Naive B cell (primary cell): ENCODE data around the gene DAPK2. TPM values are rescaled to one million over a fixed set of nuclear protein-coding genes. Genes with fewer than 3 reads are reported as not detected.
A peak's percentile ranks its signal among the peaks of the same experiment; 100 is the strongest.

ENCODE experiments used
- ATAC-seq, 2 donors: fragments of 150-1000 bp; cut with Tn5 transposase; 2 replicates each; pipeline ENCODE4 v1.10.0; 2021; ENCODE audit warnings: low read depth in 2 of 2, mild to moderate bottlenecking in 2 of 2, moderate library complexity in 2 of 2
- DNase-seq: peaks from one replicate; pipeline ENCODE4 v3.0.0; 2022
- H3K27ac Mint-ChIP-seq, 6 donors: one replicate each; pipeline ENCODE4 v1.8.0; 2020 to 2022; ENCODE audit warnings: mild to moderate bottlenecking in 6 of 6, mixed read lengths in 6 of 6, moderate library complexity in 5 of 6, inconsistent platforms in 2 of 6
- H3K27me3 Mint-ChIP-seq, 3 donors: one replicate each; pipeline ENCODE4 v1.8.0; 2021 to 2022; ENCODE audit warnings: mixed read lengths in 3 of 3, mild to moderate bottlenecking in 1 of 3
- H3K36me3 Mint-ChIP-seq, 2 donors: one replicate each; pipeline ENCODE4 v1.8.0; 2020 to 2022; ENCODE audit warnings: mixed read lengths in 2 of 2, inconsistent platforms in 1 of 2, mild to moderate bottlenecking in 1 of 2
- H3K4me1 Mint-ChIP-seq, 3 donors: one replicate each; pipeline ENCODE4 v1.8.0; 2020 to 2022; ENCODE audit warnings: mixed read lengths in 3 of 3, inconsistent platforms in 1 of 3, mild to moderate bottlenecking in 1 of 3, moderate library complexity in 1 of 3
- H3K4me3 Mint-ChIP-seq, 8 donors: one replicate each; pipeline ENCODE4 v1.8.0; 2020 to 2022; ENCODE audit warnings: mild to moderate bottlenecking in 8 of 8, mixed read lengths in 8 of 8, moderate library complexity in 8 of 8, inconsistent platforms in 2 of 8
- H3K9me3 Mint-ChIP-seq, 7 donors: one replicate each; pipeline ENCODE4 v1.8.0; 2020 to 2022; ENCODE audit warnings: mixed read lengths in 7 of 7, mild to moderate bottlenecking in 5 of 7, inconsistent platforms in 2 of 7, moderate library complexity in 1 of 7
- polyA plus RNA-seq, 6 donors: library from polyadenylated mRNA; unstranded; fragments of 300-500 nt; fragmentation: Illumina TruSeq; gene quantifications; one replicate each; pipeline ENCODE4 v1.2.3, GENCODE V29; 2021; ENCODE audit warnings: low read depth in 6 of 6

DAPK2 gene
- polyA plus RNA-seq, 6 donors from 2014 or later = 0.69 to 10.3 (median 0.96) TPM

- peaks cover 33 to 42% (median 35%) of the 10 kb centered on the region in 3 donors for H3K4me1 Mint-ChIP-seq
- ATAC-seq (no peak), DNase-seq (no peak)
- no peak overlapping the region for H3K4me3 Mint-ChIP-seq
- no peaks in the 10 kb centered on the region for H3K27me3 Mint-ChIP-seq
- no peaks in the 10 kb centered on the region for H3K9me3 Mint-ChIP-seq
- peak overlapping the region in 1 of 6 donors; percentile 61 for H3K27ac Mint-ChIP-seq
- no peaks in the 10 kb centered on the region for H3K36me3 Mint-ChIP-seq
Measured at GRCh38 chr15:63889831-63890230, 156.5 kb downstream of the DAPK2 start.

- Mint-ChIP-seq H3K27ac (no peak overlapping the region), H3K9me3 (no peaks in the 10 kb centered on the region), H3K36me3 (no peaks in the 10 kb centered on the region), H3K27me3 (no peaks in the 10 kb centered on the region), H3K4me3 (no peak overlapping the region), H3K4me1 (peaks cover 31 to 44% (median 35%) of the 10 kb centered on the region in 3 donors)
- no peak for ATAC-seq
- DNase-seq = no peak
Measured at GRCh38 chr15:63888823-63889222, 157.5 kb downstream of the DAPK2 start.

GRCh38 chr15:63888146-63888545, 158.1 kb downstream of the DAPK2 start:
- Mint-ChIP-seq H3K36me3 (no peaks in the 10 kb centered on the region), H3K4me1 (peaks cover 24 to 44% (median 28%) of the 10 kb centered on the region in 3 donors), H3K27me3 (no peaks in the 10 kb centered on the region), H3K9me3 (no peaks in the 10 kb centered on the region), H3K4me3 (no peak overlapping the region), H3K27ac (no peak overlapping the region)
- DNase-seq (no peak), ATAC-seq (no peak)

- Mint-ChIP-seq H3K36me3 (no peaks in the 10 kb centered on the region), H3K4me1 (peaks cover 21 to 44% (median 24%) of the 10 kb centered on the region in 3 donors), H3K9me3 (no peaks in the 10 kb centered on the region), H3K4me3 (no peak overlapping the region), H3K27ac (peak overlapping the region in 2 of 6 donors; percentile 53 to 62), H3K27me3 (no peaks in the 10 kb centered on the region)
- no peak for ATAC-seq
- DNase-seq = no peak
Measured at GRCh38 chr15:63887630-63888029, 158.7 kb downstream of the DAPK2 start.

GRCh38 chr15:63884953-63885352, 161.3 kb downstream of the DAPK2 start:
- DNase-seq (no peak), ATAC-seq (no peak)
- no peaks in the 10 kb centered on the region for H3K27me3 Mint-ChIP-seq
- no peak overlapping the region for H3K4me3 Mint-ChIP-seq
- H3K27ac Mint-ChIP-seq = no peak overlapping the region
- H3K36me3 Mint-ChIP-seq = no peaks in the 10 kb centered on the region
- H3K4me1 Mint-ChIP-seq = peaks cover 26 to 42% (median 29%) of the 10 kb centered on the region in 3 donors
- H3K9me3 Mint-ChIP-seq = no peaks in the 10 kb centered on the region

- Mint-ChIP-seq H3K9me3 (no peaks in the 10 kb centered on the region), H3K27me3 (no peaks in the 10 kb centered on the region), H3K4me3 (peak overlapping the region in 7 of 8 donors; percentile 1 to 78 (median 56)), H3K4me1 (peaks cover 21 to 39% (median 33%) of the 10 kb centered on the region in 3 donors), H3K36me3 (no peaks in the 10 kb centered on the region), H3K27ac (peak overlapping the region in 4 of 6 donors; percentile 25 to 85 (median 55))
- DNase-seq (peak; percentile 53), ATAC-seq (peak; percentile 94 to 96)
Measured at GRCh38 chr15:63881431-63881830, 164.9 kb downstream of the DAPK2 start.

- ATAC-seq = no peak
- no peak for DNase-seq
- Mint-ChIP-seq H3K27me3 (no peaks in the 10 kb centered on the region), H3K27ac (peak overlapping the region in 3 of 6 donors; percentile 25 to 49 (median 42)), H3K36me3 (no peaks in the 10 kb centered on the region), H3K4me3 (peak overlapping the region in 4 of 8 donors; percentile 37 to 62 (median 56)), H3K4me1 (peaks cover 21 to 39% (median 33%) of the 10 kb centered on the region in 3 donors), H3K9me3 (no peaks in the 10 kb centered on the region)
Measured at GRCh38 chr15:63880744-63881143, 165.5 kb downstream of the DAPK2 start.

GRCh38 chr15:63879995-63880394, 166.3 kb downstream of the DAPK2 start:
- peaks cover 0 to 5% (median 0%) of the 10 kb centered on the region in 3 donors for H3K27me3 Mint-ChIP-seq
- no peaks in the 10 kb centered on the region for H3K36me3 Mint-ChIP-seq
- no peak for DNase-seq
- no peak for ATAC-seq
- H3K4me3 Mint-ChIP-seq = no peak overlapping the region
- H3K4me1 Mint-ChIP-seq = peaks cover 21 to 39% (median 33%) of the 10 kb centered on the region in 3 donors
- H3K27ac Mint-ChIP-seq = peak overlapping the region in 2 of 6 donors; percentile 69 to 76
- H3K9me3 Mint-ChIP-seq = no peaks in the 10 kb centered on the region

GRCh38 chr15:63879211-63879610, 167.1 kb downstream of the DAPK2 start:
- H3K27ac Mint-ChIP-seq = no peak overlapping the region
- no peak for DNase-seq
- H3K27me3 Mint-ChIP-seq = peaks cover 0 to 5% (median 0%) of the 10 kb centered on the region in 3 donors
- no peak for ATAC-seq
- peaks cover 21 to 38% (median 33%) of the 10 kb centered on the region in 3 donors for H3K4me1 Mint-ChIP-seq
- no peak overlapping the region for H3K4me3 Mint-ChIP-seq
- no peaks in the 10 kb centered on the region for H3K9me3 Mint-ChIP-seq
- H3K36me3 Mint-ChIP-seq = no peaks in the 10 kb centered on the region

- ATAC-seq (no peak), DNase-seq (no peak)
- Mint-ChIP-seq H3K9me3 (peaks cover 0 to 3% (median 2%) of the 10 kb centered on the region in 7 donors), H3K4me3 (no peak overlapping the region), H3K27me3 (peaks cover 0 to 5% (median 0%) of the 10 kb centered on the region in 3 donors), H3K27ac (no peak overlapping the region), H3K4me1 (peaks cover 23 to 33% (median 24%) of the 10 kb centered on the region in 3 donors), H3K36me3 (peaks cover 0 to 7% of the 10 kb centered on the region in 2 donors)
Measured at GRCh38 chr15:63877713-63878271, 168.5 kb downstream of the DAPK2 start.

- no peak for ATAC-seq
- H3K27ac Mint-ChIP-seq = peak overlapping the region in 1 of 6 donors; percentile 72
Measured at GRCh38 chr15:63876085-63876662, 170.1 kb downstream of the DAPK2 start.

GRCh38 chr15:63874616-63875015, 171.7 kb downstream of the DAPK2 start:
- Mint-ChIP-seq H3K36me3 (peaks cover 0 to 10% of the 10 kb centered on the region in 2 donors), H3K27me3 (peaks cover 0 to 5% (median 0%) of the 10 kb centered on the region in 3 donors), H3K27ac (no peak overlapping the region), H3K4me1 (peaks cover 15 to 25% (median 16%) of the 10 kb centered on the region in 3 donors), H3K9me3 (peaks cover 0 to 5% (median 3%) of the 10 kb centered on the region in 7 donors), H3K4me3 (no peak overlapping the region)
- DNase-seq (no peak), ATAC-seq (no peak)

More at GRCh38 chr15:63876085-63876662, 170.1 kb downstream of the DAPK2 start:
- peaks cover 0 to 5% (median 0%) of the 10 kb centered on the region in 3 donors for H3K27me3 Mint-ChIP-seq
- no peak overlapping the region for H3K4me3 Mint-ChIP-seq
- H3K36me3 Mint-ChIP-seq = peaks cover 0 to 10% of the 10 kb centered on the region in 2 donors
- H3K9me3 Mint-ChIP-seq = peaks cover 0 to 5% (median 3%) of the 10 kb centered on the region in 7 donors
- H3K4me1 Mint-ChIP-seq = peaks cover 11 to 18% (median 13%) of the 10 kb centered on the region in 3 donors
- no peak for DNase-seq

GRCh38 chr15:63872759-63873510, 173.3 kb downstream of the DAPK2 start:
- Mint-ChIP-seq H3K4me1 (peaks cover 14 to 19% (median 19%) of the 10 kb centered on the region in 3 donors), H3K9me3 (peaks cover 0 to 5% (median 3%) of the 10 kb centered on the region in 7 donors), H3K4me3 (peak overlapping the region in 2 of 8 donors; percentile 53 to 78), H3K36me3 (peaks cover 0 to 10% of the 10 kb centered on the region in 2 donors), H3K27ac (no peak overlapping the region), H3K27me3 (peaks cover 0 to 5% (median 0%) of the 10 kb centered on the region in 3 donors)
- DNase-seq (no peak), ATAC-seq (no peak)
